ENCODE measurements around the gene MPHOSPH9. TPM values are rescaled to one million over a fixed set of nuclear protein-coding genes. Genes with fewer than 3 reads are reported as not detected.

MPHOSPH9 gene
- total and polyA plus RNA-seq, 2 of the 4 experiments (the other 2 are of a cell fraction) = 7.6 to 17.0 TPM

DNA sequence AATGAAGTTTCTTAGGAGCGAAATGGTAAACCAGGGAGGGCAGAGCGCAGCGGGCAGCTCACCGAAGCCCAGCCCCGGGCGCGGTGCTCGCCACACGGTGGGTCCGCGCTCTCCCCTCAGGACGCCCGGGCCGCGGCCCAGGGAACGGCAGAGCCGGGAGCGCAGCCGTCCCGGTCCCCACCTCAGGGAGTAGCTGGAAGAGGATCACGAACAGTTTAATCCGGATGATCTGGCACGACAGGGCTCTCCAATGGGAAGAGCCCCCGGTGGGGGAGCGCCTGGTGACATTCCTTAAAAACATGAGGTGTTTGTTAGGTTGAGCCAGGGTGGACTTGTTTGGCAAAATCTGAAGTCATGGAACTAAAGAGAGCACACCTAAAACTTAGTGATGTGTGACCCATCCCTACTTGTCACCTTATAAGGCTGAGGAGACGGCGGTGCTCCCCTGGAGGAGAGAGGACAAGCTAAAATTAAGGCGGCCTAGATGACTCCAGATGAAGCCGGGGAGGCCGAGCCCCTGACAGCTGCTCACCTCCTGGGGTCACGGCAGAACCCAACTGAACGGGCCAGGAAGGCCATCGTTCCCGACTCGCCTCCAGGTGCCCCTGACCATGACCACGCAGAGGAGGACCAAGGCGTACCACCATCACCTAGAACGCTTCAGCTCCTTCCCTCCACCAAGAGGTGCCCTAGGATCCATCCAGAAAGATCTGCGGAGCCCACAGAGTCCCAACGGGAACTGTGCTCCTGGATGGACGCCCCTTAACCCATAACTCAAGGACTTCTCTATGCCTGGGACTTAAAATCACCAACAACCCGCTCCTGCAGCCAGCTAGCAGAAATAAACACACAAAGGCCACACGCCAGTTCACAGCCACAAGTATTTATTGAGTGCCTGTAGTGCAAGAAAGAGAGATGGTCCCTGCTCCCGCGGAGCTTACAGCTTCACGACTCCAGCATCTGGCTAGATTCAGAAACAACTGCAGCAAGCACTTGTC, 81.2 kb downstream of the MPHOSPH9 start:
- H2BK15ac ChIP-seq (ENCODE audit: low read depth, low read length) = no peak overlapping the region
- H2BK5ac ChIP-seq (ENCODE audit: low read depth, low read length, poor library complexity, severe bottlenecking) = no peak overlapping the region
- peak overlapping the region; percentile 55; the same call in 1 of the 2 replicates for H3K18ac ChIP-seq (ENCODE audit: low read depth, low read length)
- H3K9me1 ChIP-seq (ENCODE audit: insufficient read depth, low read length) = no peaks in the 10 kb centered on the region; the same call in 1 of the 2 replicates
- H2BK120ac ChIP-seq (ENCODE audit: low read depth, low read length) = peak overlapping the region; percentile 52
- ChIA-PET CTCF (interaction anchor here (1.8 kb wide), 1 partner anchor 109 kb away, joined by 9 read pairs; no protein-coding TSS in a partner anchor), POLR2A (ENCODE audit: unreplicated experiment) (no interaction called here)
- BruUV-seq (replicated peaks) = no TSS peak
- H3K14ac ChIP-seq (replicated peaks; ENCODE audit: low read depth, low read length) = peak overlapping the region; percentile 74
- no peak overlapping the region; the same call in 1 of the 2 replicates for H3K56ac ChIP-seq (ENCODE audit: extremely low read depth, insufficient read depth, low read length)
- peaks cover 15% of the 10 kb centered on the region for H3K4me1 ChIP-seq (ENCODE audit: control insufficient read depth, insufficient read depth, low read length)
- peak overlapping the region in 1 of 2 experiments; percentile 32; a peak in 1 of 4 replicates for H4K8ac ChIP-seq (ENCODE audit: low read depth in 2 of 2, low read length in 2 of 2)
- peak overlapping the region; percentile 39 for H4K91ac ChIP-seq (ENCODE audit: insufficient read depth, low read depth, low read length)
- H3K79me1 ChIP-seq (ENCODE audit: low read depth in 1 of 2, low read length in 2 of 2) = peaks cover 4 to 27% of the 10 kb centered on the region in 2 experiments
- peak overlapping the region; percentile 53 for H3K4me3 ChIP-seq (ENCODE audit: insufficient read depth, low read depth, low read length)
- peak overlapping the region; percentile 80 for H2AK9ac ChIP-seq (replicated peaks; ENCODE audit: low read depth, low read length, poor library complexity)
- WGBS, 2 experiments (ENCODE audit: extremely low coverage in 2 of 2, insufficient read length in 1 of 2) = 13% methylated on average over 17 of the region's 46 CpGs; no CpG with 5 or more reads in 1 of the 2 experiments
- TF ChIP-seq, protein P1, sequence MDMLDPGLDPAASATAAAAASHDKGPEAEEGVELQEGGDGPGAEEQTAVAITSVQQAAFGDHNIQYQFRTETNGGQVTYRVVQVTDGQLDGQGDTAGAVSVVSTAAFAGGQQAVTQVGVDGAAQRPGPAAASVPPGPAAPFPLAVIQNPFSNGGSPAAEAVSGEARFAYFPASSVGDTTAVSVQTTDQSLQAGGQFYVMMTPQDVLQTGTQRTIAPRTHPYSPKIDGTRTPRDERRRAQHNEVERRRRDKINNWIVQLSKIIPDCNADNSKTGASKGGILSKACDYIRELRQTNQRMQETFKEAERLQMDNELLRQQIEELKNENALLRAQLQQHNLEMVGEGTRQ (IDR thresholded peaks at IDR 0.05; ENCODE audit: low read depth, low read length) = no peak
- TF ChIP-seq MAZ (IDR thresholded peaks at IDR 0.05; ENCODE audit: borderline replicate concordance, low read depth, low read length) = no peak
- no peak for TF ChIP-seq BHLHE40 (IDR thresholded peaks at IDR 0.05; ENCODE audit: low read depth, low read length)
- TF ChIP-seq CEBPB (IDR thresholded peaks at IDR 0.05; ENCODE audit: low read depth, low read length) = no peak
- TF ChIP-seq SMC3 (IDR thresholded peaks at IDR 0.05; ENCODE audit: low read depth, low read length) = no peak
- TF ChIP-seq, protein P2, sequence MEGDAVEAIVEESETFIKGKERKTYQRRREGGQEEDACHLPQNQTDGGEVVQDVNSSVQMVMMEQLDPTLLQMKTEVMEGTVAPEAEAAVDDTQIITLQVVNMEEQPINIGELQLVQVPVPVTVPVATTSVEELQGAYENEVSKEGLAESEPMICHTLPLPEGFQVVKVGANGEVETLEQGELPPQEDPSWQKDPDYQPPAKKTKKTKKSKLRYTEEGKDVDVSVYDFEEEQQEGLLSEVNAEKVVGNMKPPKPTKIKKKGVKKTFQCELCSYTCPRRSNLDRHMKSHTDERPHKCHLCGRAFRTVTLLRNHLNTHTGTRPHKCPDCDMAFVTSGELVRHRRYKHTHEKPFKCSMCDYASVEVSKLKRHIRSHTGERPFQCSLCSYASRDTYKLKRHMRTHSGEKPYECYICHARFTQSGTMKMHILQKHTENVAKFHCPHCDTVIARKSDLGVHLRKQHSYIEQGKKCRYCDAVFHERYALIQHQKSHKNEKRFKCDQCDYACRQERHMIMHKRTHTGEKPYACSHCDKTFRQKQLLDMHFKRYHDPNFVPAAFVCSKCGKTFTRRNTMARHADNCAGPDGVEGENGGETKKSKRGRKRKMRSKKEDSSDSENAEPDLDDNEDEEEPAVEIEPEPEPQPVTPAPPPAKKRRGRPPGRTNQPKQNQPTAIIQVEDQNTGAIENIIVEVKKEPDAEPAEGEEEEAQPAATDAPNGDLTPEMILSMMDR (conservative IDR thresholded peaks at IDR 0.05; ENCODE audit: low read depth, low read length) = no peak
- no peak for TF ChIP-seq MXI1 (IDR thresholded peaks at IDR 0.05; ENCODE audit: borderline replicate concordance, low read depth, low read length)
- TF ChIP-seq RCOR1 (IDR thresholded peaks at IDR 0.05; ENCODE audit: insufficient replicate concordance, low read length) = no peak
- TF ChIP-seq CHD1 (IDR thresholded peaks at IDR 0.05; ENCODE audit: low read depth, low read length) = no peak
- TF ChIP-seq RFX5 (IDR thresholded peaks at IDR 0.05; ENCODE audit: low read depth, low read length) = no peak
- TF ChIP-seq FOS (IDR thresholded peaks at IDR 0.05; ENCODE audit: low read depth, low read length) = no peak
- TF ChIP-seq POLR2A (IDR thresholded peaks at IDR 0.05; ENCODE audit: low read depth, low read length) = no peak
- no peak for TF ChIP-seq RAD21 (IDR thresholded peaks at IDR 0.05; ENCODE audit: low read length)
- no peak for TF ChIP-seq MAFK (IDR thresholded peaks at IDR 0.05; ENCODE audit: low read depth, low read length)
- no peak for TF ChIP-seq NFE2L2 (IDR thresholded peaks at IDR 0.05; ENCODE audit: low read depth, low read length)
- peak overlapping the region; percentile 46; the same call in 1 of the 2 replicates for H2AK5ac ChIP-seq (ENCODE audit: low read depth, low read length)
- peaks cover 7% of the 10 kb centered on the region for H3K36me3 ChIP-seq (ENCODE audit: control insufficient read depth, insufficient read depth, low read length)
- in situ Hi-C loops (cut with MboI; ENCODE audit: low sequenced_read_pairs) = no loop called here
- peak overlapping the region; percentile 76 for H3K23ac ChIP-seq (ENCODE audit: low read depth, low read length)
- H3K27ac ChIP-seq (ENCODE audit: insufficient read depth, low read length) = peak overlapping the region; percentile 68
- H3K9me3 ChIP-seq (ENCODE audit: control insufficient read depth, insufficient read depth, low read length) = no peaks in the 10 kb centered on the region
- peak overlapping the region; percentile 75 for H3K4ac ChIP-seq (ENCODE audit: low read depth, low read length)
- H2BK20ac ChIP-seq (ENCODE audit: low read depth, low read length) = no peak overlapping the region
- peak overlapping the region; percentile 2; the same call in 1 of the 2 replicates for H4K5ac ChIP-seq (ENCODE audit: low read depth, low read length)
- intact Hi-C loops (cut with micrococcal nuclease) = loop anchor here (1.0 to 2.0 kb wide), 3 partner anchors 37 to 177 kb away; partner anchors contain the start of gene OGFOD2
- no peaks in the 10 kb centered on the region for H3K27me3 ChIP-seq (ENCODE audit: control insufficient read depth, insufficient read depth, low read length)
- peak overlapping the region; percentile 68 for H3K9ac ChIP-seq (ENCODE audit: low read depth, low read length)
- no peaks in the 10 kb centered on the region; the same call in 1 of the 2 replicates for H4K20me1 ChIP-seq (ENCODE audit: insufficient read depth, low read length)
- peak overlapping the region; percentile 63 for H3K4me2 ChIP-seq (ENCODE audit: low read depth, low read length)
- DNase-seq (no peak), ATAC-seq (ENCODE audit: low read depth) (peak; percentile 34)
- H2AFZ ChIP-seq (replicated peaks; ENCODE audit: low read length, poor library complexity) = peak overlapping the region; percentile 94
- dilution Hi-C loops (cut with HindIII; ENCODE audit: low sequenced_read_pairs, unreplicated experiment) = no loop called here

Measured in IMR-90 (cell line).